ENCODE measurements around the gene ZCCHC14. TPM values are rescaled to one million over a fixed set of nuclear protein-coding genes. Genes with fewer than 3 reads are reported as not detected.

The ZCCHC14 gene
- total RNA-seq, 1 experiment from 2014 or later: 27.7 TPM

- Mint-ChIP-seq H3K4me1 (peaks cover 13 to 19% of the 10 kb centered on the region in 2 experiments), H3K36me3 (ENCODE audit: insufficient read depth in 1 of 3, low read depth in 3 of 3) (peaks cover 9 to 33% (median 27%) of the 10 kb centered on the region in 3 experiments; a peak in 6 of 7 replicates), H3K27me3 (ENCODE audit: low read depth) (no peaks in the 10 kb centered on the region), H3K27ac (0 out of 7 replicates have a peak overlapping the region, but pooled peaks of 1 of the 3 experiments have one; percentile 40), H3K4me3 (peak overlapping the region; percentile 35 to 58; a peak in 4 of 5 replicates), H3K9me3 (no peaks in the 10 kb centered on the region)
- Histone ChIP-seq H3K9me3 (ENCODE audit: control insufficient read depth, low read depth, low read length) (no peaks in the 10 kb centered on the region), H2BK5ac (ENCODE audit: insufficient read length, low read length) (no peak overlapping the region), H2AFZ (ENCODE audit: low read length) (no peak overlapping the region), H2AK5ac (ENCODE audit: insufficient read length, low read length) (no peak overlapping the region), H4K20me1 (ENCODE audit: control insufficient read depth, insufficient read depth, insufficient read length) (no peaks in the 10 kb centered on the region), H3K23me2 (ENCODE audit: insufficient read length, low read depth, low read length, poor library complexity, severe bottlenecking) (no peaks in the 10 kb centered on the region), H3K79me1 (ENCODE audit: insufficient read depth, low read depth, low read length, poor library complexity, severe bottlenecking) (peaks cover 4% of the 10 kb centered on the region), H2BK12ac (ENCODE audit: insufficient read length, low read depth, low read length) (no peak overlapping the region), H4K8ac (replicated peaks; ENCODE audit: insufficient read length, low read depth, low read length) (no peak overlapping the region), H3K23ac (ENCODE audit: insufficient read length, low read depth, low read length) (no peak overlapping the region), H2BK120ac (ENCODE audit: low read depth, low read length, poor library complexity, severe bottlenecking) (no peak overlapping the region), H3K79me2 (ENCODE audit: insufficient read depth, low read length) (peaks cover 2% of the 10 kb centered on the region; the same call in 1 of the 2 replicates), H3K14ac (ENCODE audit: insufficient read depth, low read length) (no peak overlapping the region), H3K4me2 (ENCODE audit: insufficient read depth, insufficient read length, low read length) (peak overlapping the region; percentile 32), H3T11ph (ENCODE audit: low read length) (no peak overlapping the region), H3K4me1 (ENCODE audit: insufficient read depth, low read length) (peaks cover 1% of the 10 kb centered on the region; the same call in 1 of the 2 replicates), H2BK20ac (ENCODE audit: low read depth, low read length, poor library complexity, severe bottlenecking) (no peak overlapping the region), H2BK15ac (ENCODE audit: low read depth, low read length) (no peak overlapping the region), H3K9ac (ENCODE audit: extremely low read depth, insufficient read length, low read length) (no peak overlapping the region), H3K18ac (ENCODE audit: insufficient read length, low read depth, low read length) (no peak overlapping the region), H3K4ac (ENCODE audit: low read depth, low read length) (no peak overlapping the region), H4K5ac (ENCODE audit: insufficient read length, low read depth, low read length) (no peak overlapping the region), H3K56ac (ENCODE audit: insufficient read length, low read depth, low read length) (no peak overlapping the region), H4K91ac (ENCODE audit: insufficient read length, low read depth, low read length) (no peak overlapping the region), H3K27me3 (ENCODE audit: insufficient read depth, low read length) (no peaks in the 10 kb centered on the region), H3K27ac (ENCODE audit: insufficient read length, low read depth, low read length) (no peak overlapping the region)
- peak; percentile 77 for TF ChIP-seq CTCF (conservative IDR thresholded peaks at IDR 0.05)
- DNase-seq: peak; percentile 97
- WGBS (ENCODE audit: extremely low coverage, insufficient read length, low lambda C conversion rate): no CpG with 5 or more reads among the region's 11 CpGs
Measured at GRCh38 chr16:87461466-87461991, 31.3 kb downstream of the ZCCHC14 start.
